ENCODE results near the gene LSAMP. TPM values are rescaled to one million over a fixed set of nuclear protein-coding genes. Genes with fewer than 3 reads are reported as not detected.

The LSAMP gene
- total RNA-seq, 1 donor from 2014 or later = 10.2 TPM

GRCh38 chr3:115913069-115913686 is 532.1 kb downstream of the LSAMP start:
- DNase-seq (ENCODE audit: low read depth) = no peak
- peak; percentile 39 for TF ChIP-seq CTCF (IDR thresholded peaks at IDR 0.05; ENCODE audit: insufficient read depth, low read length, poor library complexity, severe bottlenecking)
- H3K27me3 ChIP-seq (ENCODE audit: control insufficient read depth, insufficient read depth, low read length) = no peaks in the 10 kb centered on the region
- no peak overlapping the region for H3K4me3 ChIP-seq (ENCODE audit: low read depth, low read length)
- H3K36me3 ChIP-seq (ENCODE audit: control insufficient read depth, insufficient read depth, low read length) = no peaks in the 10 kb centered on the region

- TF ChIP-seq CTCF (IDR thresholded peaks at IDR 0.05; ENCODE audit: insufficient read depth, low read length, poor library complexity, severe bottlenecking) = no peak
- no peak overlapping the region for H3K4me3 ChIP-seq (ENCODE audit: low read depth, low read length)
- no peaks in the 10 kb centered on the region for H3K27me3 ChIP-seq (ENCODE audit: control insufficient read depth, insufficient read depth, low read length)
- H3K36me3 ChIP-seq (ENCODE audit: control insufficient read depth, insufficient read depth, low read length) = no peaks in the 10 kb centered on the region
- no peak for DNase-seq (ENCODE audit: low read depth)
These were observed 532.9 kb downstream of the LSAMP start for GRCh38 chr3:115912372-115912771.

GRCh38 chr3:115905871-115906270 is 539.4 kb downstream of the LSAMP start:
- H3K36me3 ChIP-seq (ENCODE audit: control insufficient read depth, insufficient read depth, low read length) = no peaks in the 10 kb centered on the region
- no peak overlapping the region for H3K4me3 ChIP-seq (ENCODE audit: low read depth, low read length)
- TF ChIP-seq CTCF (IDR thresholded peaks at IDR 0.05; ENCODE audit: insufficient read depth, low read length, poor library complexity, severe bottlenecking) = no peak
- DNase-seq (ENCODE audit: low read depth) = no peak
- H3K27me3 ChIP-seq (ENCODE audit: control insufficient read depth, insufficient read depth, low read length) = no peaks in the 10 kb centered on the region

DNA sequence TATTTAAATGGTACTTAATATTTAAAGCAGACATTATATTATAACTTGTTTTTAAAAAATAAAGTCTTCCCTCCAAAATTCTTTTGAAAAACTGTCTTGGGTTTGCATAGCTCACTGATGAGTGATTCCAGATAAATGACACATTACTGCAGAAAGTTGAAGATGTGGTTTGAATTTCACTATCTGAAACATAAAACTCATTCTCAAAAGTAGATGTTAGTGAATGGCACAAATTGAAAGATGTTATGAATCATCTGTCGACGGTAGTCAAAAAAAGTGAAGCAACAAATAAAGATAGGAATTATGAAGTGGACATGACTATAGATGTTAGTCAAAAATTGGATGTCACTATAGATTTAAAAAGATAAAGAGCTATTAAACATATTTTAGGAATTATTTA is 541.4 kb downstream of the LSAMP start:
- no peak for TF ChIP-seq CTCF (IDR thresholded peaks at IDR 0.05; ENCODE audit: insufficient read depth, low read length, poor library complexity, severe bottlenecking)
- H3K36me3 ChIP-seq (ENCODE audit: control insufficient read depth, insufficient read depth, low read length) = no peaks in the 10 kb centered on the region

GRCh38 chr3:115901008-115901407 is 544.3 kb downstream of the LSAMP start:
- no peak for DNase-seq (ENCODE audit: low read depth)
- no peak overlapping the region for H3K4me3 ChIP-seq (ENCODE audit: low read depth, low read length)
- no peak for TF ChIP-seq CTCF (IDR thresholded peaks at IDR 0.05; ENCODE audit: insufficient read depth, low read length, poor library complexity, severe bottlenecking)
- H3K36me3 ChIP-seq (ENCODE audit: control insufficient read depth, insufficient read depth, low read length) = no peaks in the 10 kb centered on the region
- H3K27me3 ChIP-seq (ENCODE audit: control insufficient read depth, insufficient read depth, low read length) = no peaks in the 10 kb centered on the region

More for the DNA sequence above, 541.4 kb downstream of the LSAMP start:
- DNase-seq (ENCODE audit: low read depth) = no peak
- Histone ChIP-seq H3K4me3 (ENCODE audit: low read depth, low read length) (no peak overlapping the region), H3K27me3 (ENCODE audit: control insufficient read depth, insufficient read depth, low read length) (no peaks in the 10 kb centered on the region)

- Histone ChIP-seq H3K4me3 (ENCODE audit: low read depth, low read length) (no peak overlapping the region), H3K27me3 (ENCODE audit: control insufficient read depth, insufficient read depth, low read length) (no peaks in the 10 kb centered on the region), H3K36me3 (ENCODE audit: control insufficient read depth, insufficient read depth, low read length) (no peaks in the 10 kb centered on the region)
- TF ChIP-seq CTCF (IDR thresholded peaks at IDR 0.05; ENCODE audit: insufficient read depth, low read length, poor library complexity, severe bottlenecking) = no peak
- no peak for DNase-seq (ENCODE audit: low read depth)
These were observed 545.8 kb downstream of the LSAMP start for GRCh38 chr3:115899535-115899934.

Data from kidney epithelial cell (primary cell).